ENCODE data around the gene CMTM6. TPM values are rescaled to one million over a fixed set of nuclear protein-coding genes. Genes with fewer than 3 reads are reported as not detected.
A peak's percentile ranks its signal among the peaks of the same experiment; 100 is the strongest.
"Not testable (repeated sequence)": the region's sequence is repeated elsewhere in the genome, so short reads cannot be mapped to it uniquely, and the experiment has no call there.

CMTM6 gene, protein sequence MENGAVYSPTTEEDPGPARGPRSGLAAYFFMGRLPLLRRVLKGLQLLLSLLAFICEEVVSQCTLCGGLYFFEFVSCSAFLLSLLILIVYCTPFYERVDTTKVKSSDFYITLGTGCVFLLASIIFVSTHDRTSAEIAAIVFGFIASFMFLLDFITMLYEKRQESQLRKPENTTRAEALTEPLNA
- 100 to 1,000 TPM in 2 of 3 donors, 10 to 100 TPM in 1; 92.6 to 153 (median 114) TPM for polyA plus RNA-seq

DNA sequence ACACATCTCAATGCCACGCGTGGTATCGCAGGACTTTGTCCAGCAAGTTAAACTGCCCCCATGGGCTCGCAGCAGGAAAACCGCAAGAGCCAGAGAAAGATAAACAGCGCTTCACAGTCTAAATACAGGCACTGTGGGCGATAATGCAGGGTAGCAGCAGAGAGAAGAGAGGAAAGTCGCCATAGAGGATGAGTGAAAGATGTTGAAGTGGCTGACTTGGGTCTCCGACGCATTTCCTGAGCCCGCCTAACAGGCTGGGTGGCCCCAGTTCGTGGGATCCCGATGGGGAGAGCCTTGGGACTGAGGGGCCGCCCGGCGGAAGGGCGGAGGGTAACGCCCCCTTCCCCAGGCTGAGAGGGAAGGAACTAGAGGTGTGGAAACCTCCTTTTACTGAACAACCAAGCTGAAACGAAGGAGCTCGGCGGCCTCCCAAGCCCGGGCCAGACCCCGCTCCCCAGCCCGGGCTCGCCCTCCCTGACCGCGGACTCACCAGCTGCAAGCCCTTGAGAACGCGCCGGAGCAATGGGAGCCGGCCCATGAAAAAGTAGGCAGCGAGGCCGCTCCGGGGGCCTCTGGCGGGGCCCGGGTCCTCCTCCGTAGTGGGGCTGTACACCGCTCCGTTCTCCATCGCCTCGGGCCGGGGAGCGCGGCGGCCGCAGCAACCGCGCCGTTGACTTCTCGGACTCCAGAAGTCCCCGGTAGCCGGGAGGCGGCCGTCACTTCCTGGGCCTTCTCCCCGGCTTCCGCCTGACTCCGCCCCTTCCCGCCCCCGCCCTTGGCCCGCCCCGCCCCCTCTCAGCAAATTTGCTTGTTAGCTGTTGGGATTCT, at the start of gene CMTM6:
CMTM6 (minus strand) TSS at position 735 of the 828 bp plus-strand sequence; CDS start at position 628, 107 bp downstream.
- Mint-ChIP-seq H3K27ac (peak within 1 kb of the TSS; percentile 94 to 100 (median 98)), H3K36me3 (peaks cover 0 to 4% (median 0%) of the 10 kb centered on the region in 3 donors), H3K4me3 (peak within 1 kb of the TSS; percentile 89 to 98 (median 96)), H3K4me1 (peaks cover 37 to 51% of the 10 kb centered on the region in 2 donors), H3K27me3 (ENCODE audit: low read depth in 3 of 3) (peaks cover 0 to 9% (median 2%) of the 10 kb centered on the region in 3 donors), H3K9me3 (no peaks in the 10 kb centered on the region)
- peak; percentile 74 to 77 (median 76) for DNase-seq

DNA sequence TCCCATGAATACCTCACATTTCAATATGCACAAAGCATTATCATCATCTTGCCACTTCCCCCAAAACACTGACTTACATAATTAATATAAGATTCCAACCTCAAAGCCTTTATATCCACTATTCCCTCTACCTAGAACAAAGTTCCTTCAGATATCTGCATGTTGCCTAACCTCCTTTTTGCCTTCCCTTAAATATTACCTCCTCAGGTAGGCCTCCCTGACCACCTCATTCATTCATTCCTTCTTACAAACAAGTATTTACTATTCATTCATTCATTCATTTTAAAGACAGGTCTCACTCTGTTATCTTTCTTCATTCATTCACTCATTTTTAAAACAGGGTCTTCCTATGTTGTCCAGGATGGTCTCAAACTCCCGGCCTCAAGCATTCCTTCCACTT, 49.4 kb upstream of the CMTM6 start:
- Mint-ChIP-seq H3K36me3 (no peaks in the 10 kb centered on the region), H3K4me1 (peaks cover 46 to 66% of the 10 kb centered on the region in 2 donors), H3K27ac (peak overlapping the region in 3 of 6 donors; percentile 10 to 63 (median 51)), H3K27me3 (ENCODE audit: low read depth in 3 of 3) (no peaks in the 10 kb centered on the region), H3K9me3 (no peaks in the 10 kb centered on the region), H3K4me3 (no peak overlapping the region)
- DNase-seq, result no peak

DNA sequence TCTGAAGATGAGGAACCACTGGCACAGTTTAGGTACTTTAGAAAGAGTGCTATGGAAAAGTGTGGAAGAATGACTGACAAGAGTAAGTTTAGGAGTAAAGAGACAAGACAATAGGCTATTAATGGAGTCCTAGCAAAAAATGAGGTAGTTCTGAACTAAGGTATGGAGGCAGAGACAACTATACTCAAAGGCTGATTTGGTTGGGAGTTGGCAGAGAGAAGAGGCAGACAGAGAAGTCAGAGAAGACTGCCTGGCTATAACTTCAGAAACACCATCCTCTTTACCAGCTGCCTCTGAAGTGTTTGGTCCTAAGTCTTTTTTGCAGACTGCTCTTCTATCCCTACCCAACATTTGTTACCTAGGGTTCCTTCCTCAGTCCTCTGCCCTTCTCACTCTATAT, 48.8 kb upstream of the CMTM6 start:
- H3K36me3 Mint-ChIP-seq, result no peaks in the 10 kb centered on the region

DNA sequence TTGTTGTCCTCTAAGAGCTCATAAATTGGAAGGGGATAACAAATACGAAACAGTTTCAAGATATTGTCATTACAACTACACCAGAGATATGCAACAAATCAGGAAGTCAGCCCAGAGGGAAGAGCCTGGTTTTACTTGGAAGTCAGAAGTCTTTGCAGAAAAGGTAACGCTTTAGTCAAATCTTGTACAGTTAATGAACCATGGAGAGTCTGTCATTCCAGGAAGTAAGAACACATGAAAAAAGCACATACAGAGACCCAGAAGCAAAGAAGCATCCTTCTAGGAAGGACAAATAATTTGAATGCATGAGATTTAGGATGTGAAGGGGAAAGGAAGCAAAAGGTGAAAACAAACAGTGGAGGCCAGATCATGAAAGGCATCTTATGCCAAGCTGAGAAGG, 48.4 kb upstream of the CMTM6 start:
- H3K9me3 Mint-ChIP-seq, result no peaks in the 10 kb centered on the region
- H3K27me3 Mint-ChIP-seq (ENCODE audit: low read depth in 3 of 3), result no peaks in the 10 kb centered on the region
- H3K4me3 Mint-ChIP-seq, result no peak overlapping the region
- no peak for DNase-seq
- peak overlapping the region in 4 of 6 donors; percentile 1 to 30 (median 7) for H3K27ac Mint-ChIP-seq
- H3K4me1 Mint-ChIP-seq, result peaks cover 46 to 64% of the 10 kb centered on the region in 2 donors
- no peaks in the 10 kb centered on the region for H3K36me3 Mint-ChIP-seq

More for the DNA sequence above, 48.8 kb upstream of the CMTM6 start:
- H3K4me3 Mint-ChIP-seq, result no peak overlapping the region
- DNase-seq, result no peak
- H3K4me1 Mint-ChIP-seq, result peaks cover 44 to 64% of the 10 kb centered on the region in 2 donors
- H3K27me3 Mint-ChIP-seq (ENCODE audit: low read depth in 3 of 3), result no peaks in the 10 kb centered on the region
- no peaks in the 10 kb centered on the region for H3K9me3 Mint-ChIP-seq
- H3K27ac Mint-ChIP-seq, result peak overlapping the region in 3 of 6 donors; percentile 8 to 63 (median 10)

DNA sequence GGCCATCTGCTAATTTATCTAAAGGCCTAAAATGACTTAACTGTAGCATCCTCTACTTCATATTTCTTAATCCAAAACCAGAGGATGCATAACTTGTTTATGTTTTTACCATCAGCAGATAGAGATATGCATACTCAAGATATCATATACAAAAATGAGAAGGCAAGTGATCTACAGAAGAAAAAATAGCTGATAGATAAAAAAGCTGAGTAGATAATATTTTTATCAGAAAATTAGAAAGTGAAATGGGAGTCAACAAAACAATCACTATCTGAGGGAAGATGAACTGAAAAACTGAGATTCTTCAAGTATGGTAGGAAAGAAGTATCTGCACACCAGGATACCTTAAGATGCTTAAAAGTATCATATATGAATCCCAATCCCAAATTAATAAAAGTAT, 42.7 kb upstream of the CMTM6 start:
- Mint-ChIP-seq H3K27me3 (ENCODE audit: low read depth in 3 of 3) (no peaks in the 10 kb centered on the region), H3K36me3 (peaks cover 0 to 3% (median 0%) of the 10 kb centered on the region in 3 donors), H3K27ac (peak overlapping the region in 1 of 6 donors; percentile 34), H3K4me3 (no peak overlapping the region), H3K9me3 (no peaks in the 10 kb centered on the region), H3K4me1 (peaks cover 17 to 39% of the 10 kb centered on the region in 2 donors)
- DNase-seq, result no peak

DNA sequence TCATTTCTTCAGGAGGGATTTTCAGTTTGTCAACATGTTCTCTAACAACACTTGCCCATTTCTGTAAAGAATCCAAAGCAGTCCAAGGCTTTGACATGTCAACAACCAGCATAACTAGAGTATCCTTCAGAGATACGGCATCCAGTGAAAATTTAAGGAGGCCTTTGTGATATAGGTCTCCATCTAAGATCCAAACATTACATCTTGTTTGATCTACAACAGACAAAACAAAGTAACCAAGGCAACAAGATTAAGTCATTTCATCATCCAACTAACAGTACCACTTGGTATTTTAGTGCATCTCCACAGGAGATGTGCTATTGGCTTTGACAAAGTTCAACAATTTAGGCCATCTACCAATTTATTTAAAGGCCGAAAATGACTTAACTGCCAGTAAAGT, 42.2 kb upstream of the CMTM6 start:
- peak overlapping the region in 4 of 6 donors; percentile 4 to 37 (median 27) for H3K27ac Mint-ChIP-seq
- no peaks in the 10 kb centered on the region for H3K27me3 Mint-ChIP-seq (ENCODE audit: low read depth in 3 of 3)
- peaks cover 17 to 39% of the 10 kb centered on the region in 2 donors for H3K4me1 Mint-ChIP-seq
- H3K36me3 Mint-ChIP-seq, result peaks cover 0 to 3% (median 0%) of the 10 kb centered on the region in 3 donors
- H3K9me3 Mint-ChIP-seq, result no peaks in the 10 kb centered on the region
- no peak overlapping the region for H3K4me3 Mint-ChIP-seq
- DNase-seq, result no peak

DNA sequence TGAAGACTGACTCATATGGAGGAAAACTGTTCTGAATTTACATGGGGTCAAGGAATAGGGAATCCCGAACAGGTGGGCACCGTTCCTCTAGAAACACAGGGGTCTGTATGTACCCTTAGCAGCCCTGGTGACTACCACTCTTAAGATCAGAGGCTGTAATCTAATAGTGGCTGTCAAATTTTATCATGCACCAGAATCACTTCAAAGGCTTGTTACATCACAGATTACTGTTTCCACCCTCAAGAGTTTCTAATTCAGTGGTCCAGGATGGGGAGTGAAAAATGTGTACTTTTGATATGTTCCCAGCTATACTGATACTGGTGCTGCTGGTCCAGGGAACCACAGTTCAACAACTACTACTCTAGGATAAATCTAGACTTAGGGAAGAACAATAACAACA, 40.2 kb upstream of the CMTM6 start:
- Mint-ChIP-seq H3K36me3 (peaks cover 4 to 6% (median 6%) of the 10 kb centered on the region in 3 donors), H3K9me3 (no peaks in the 10 kb centered on the region), H3K27me3 (ENCODE audit: low read depth in 3 of 3) (no peaks in the 10 kb centered on the region), H3K4me1 (peaks cover 13 to 31% of the 10 kb centered on the region in 2 donors), H3K27ac (peak overlapping the region in 2 of 6 donors; percentile 48 to 61), H3K4me3 (no peak overlapping the region)
- no peak for DNase-seq

DNA sequence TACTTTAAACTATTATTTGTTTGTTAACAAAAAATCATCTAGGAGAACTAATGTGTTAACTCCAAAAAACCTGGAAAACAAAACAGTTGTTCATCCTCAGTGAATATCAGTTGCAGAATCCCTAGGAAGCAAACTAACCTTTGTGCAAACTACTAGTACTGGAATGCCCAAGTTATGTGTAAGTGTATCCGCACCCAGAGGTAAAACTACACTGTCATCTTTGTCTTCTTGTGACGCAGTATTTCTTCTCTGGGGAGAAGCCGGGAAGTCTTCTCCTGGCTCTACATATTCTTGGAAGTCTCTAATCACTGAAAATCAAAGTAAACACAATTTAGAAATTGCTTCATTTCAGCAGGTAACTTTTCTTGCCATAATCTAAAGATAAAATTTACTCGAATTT, 38.2 kb upstream of the CMTM6 start:
- Mint-ChIP-seq H3K4me1 (peaks cover 6 to 15% of the 10 kb centered on the region in 2 donors), H3K27ac (no peak overlapping the region), H3K36me3 (peaks cover 6 to 11% (median 7%) of the 10 kb centered on the region in 3 donors), H3K4me3 (no peak overlapping the region), H3K9me3 (no peaks in the 10 kb centered on the region), H3K27me3 (ENCODE audit: low read depth in 3 of 3) (no peaks in the 10 kb centered on the region)
- no peak for DNase-seq

DNA sequence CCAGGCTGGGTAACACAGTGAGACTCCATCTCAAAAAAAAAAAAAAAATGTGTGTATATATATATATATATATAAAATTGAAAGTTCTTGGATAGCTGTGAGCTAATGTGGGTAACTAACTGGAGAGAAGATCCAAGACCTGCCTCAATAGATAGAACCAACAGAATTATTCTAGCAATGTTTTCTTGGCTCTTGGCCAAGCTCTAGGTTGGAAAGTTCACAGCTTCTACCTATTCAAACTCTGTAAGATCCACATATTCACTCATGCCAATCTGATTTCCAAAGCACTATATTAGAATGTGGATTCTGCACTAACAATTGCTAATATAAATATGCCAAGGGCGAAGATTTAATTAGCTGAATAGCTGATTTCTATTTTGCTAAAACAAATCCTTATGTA, 29.8 kb upstream of the CMTM6 start:
- Mint-ChIP-seq H3K4me3 (no peak overlapping the region), H3K4me1 (peaks cover 0 to 1% of the 10 kb centered on the region in 2 donors), H3K27me3 (ENCODE audit: low read depth in 3 of 3) (no peaks in the 10 kb centered on the region), H3K9me3 (no peaks in the 10 kb centered on the region), H3K27ac (no peak overlapping the region), H3K36me3 (peaks cover 0 to 18% (median 16%) of the 10 kb centered on the region in 3 donors)
- no peak for DNase-seq

DNA sequence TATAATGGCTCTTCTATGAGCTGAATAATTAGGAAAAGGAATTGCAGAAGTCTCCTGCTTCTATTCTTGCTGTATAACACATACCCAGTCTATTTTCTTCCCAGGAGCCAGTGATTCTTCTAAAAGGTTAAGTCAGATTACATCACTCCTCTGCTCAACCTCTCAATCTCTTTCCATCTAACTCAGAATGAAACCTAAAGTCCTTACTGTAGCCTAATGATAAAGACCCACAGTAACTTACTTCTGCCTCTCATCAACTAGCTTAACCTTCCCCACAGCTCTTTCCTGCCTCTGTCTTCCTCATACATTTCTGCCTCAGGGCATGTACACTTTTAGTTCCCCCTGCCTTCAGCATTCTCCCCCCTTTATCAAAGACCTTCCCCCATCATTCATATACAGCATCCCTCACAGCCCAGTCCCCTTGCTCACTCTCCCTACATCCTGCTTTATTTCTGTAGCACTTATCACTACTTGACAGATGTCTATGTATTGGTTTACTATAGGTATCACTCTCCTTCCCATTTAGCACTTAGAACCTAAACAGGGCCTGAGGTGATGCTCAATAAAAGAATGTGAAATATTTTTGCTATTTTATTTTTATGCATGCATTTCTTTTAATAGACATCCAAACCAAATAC, 28.5 kb upstream of the CMTM6 start:
- DNase-seq, result no peak
- H3K9me3 Mint-ChIP-seq, result no peaks in the 10 kb centered on the region
- H3K36me3 Mint-ChIP-seq, result peaks cover 0 to 24% (median 17%) of the 10 kb centered on the region in 3 donors
- H3K4me1 Mint-ChIP-seq, result peaks cover 0 to 1% of the 10 kb centered on the region in 2 donors
- H3K27ac Mint-ChIP-seq, result peak overlapping the region in 4 of 6 donors; percentile 1 to 33 (median 3)
- H3K4me3 Mint-ChIP-seq, result no peak overlapping the region
- no peaks in the 10 kb centered on the region for H3K27me3 Mint-ChIP-seq (ENCODE audit: low read depth in 3 of 3)

DNA sequence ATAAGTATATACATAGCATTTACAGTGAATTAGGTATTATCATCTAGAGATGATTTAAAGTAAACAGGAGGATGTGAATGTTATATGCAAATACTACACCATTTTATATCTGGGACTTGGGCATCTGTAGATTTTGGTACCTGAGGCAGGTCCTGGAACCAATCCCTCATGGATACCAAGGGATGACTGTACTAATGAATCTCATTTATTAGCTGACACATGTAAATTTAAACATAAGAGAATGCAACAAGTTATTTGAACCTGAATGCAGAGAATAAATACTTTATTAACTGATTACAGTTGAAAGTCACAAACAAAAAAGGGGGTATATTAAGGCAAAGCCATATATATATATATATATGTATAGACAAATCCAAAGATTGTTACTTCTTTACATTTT, 23.1 kb upstream of the CMTM6 start:
- no peak for DNase-seq
- Mint-ChIP-seq H3K36me3 (peaks cover 8 to 33% (median 23%) of the 10 kb centered on the region in 3 donors), H3K27me3 (ENCODE audit: low read depth in 3 of 3) (no peaks in the 10 kb centered on the region), H3K4me3 (no peak overlapping the region), H3K27ac (no peak overlapping the region), H3K4me1 (no peaks in the 10 kb centered on the region), H3K9me3 (no peaks in the 10 kb centered on the region)

DNA sequence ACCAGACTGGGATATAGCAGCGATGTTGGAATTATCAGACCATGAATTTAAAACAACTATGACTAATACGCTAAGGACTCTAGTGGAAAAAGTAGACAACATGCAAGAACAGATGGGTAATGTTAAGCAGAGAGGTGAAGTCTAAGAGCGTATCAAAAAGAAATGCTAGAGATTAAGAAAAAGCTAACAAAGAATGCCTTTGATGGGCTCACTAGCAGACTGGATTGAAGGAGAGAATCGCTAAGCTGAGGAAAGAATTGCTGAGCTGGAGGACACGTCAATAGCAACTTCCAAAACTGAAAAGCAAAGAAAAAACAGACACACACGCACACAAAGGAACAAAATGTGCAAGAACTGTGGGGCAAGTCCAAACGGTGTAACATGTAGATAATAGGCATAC, 20.0 kb upstream of the CMTM6 start:
- Mint-ChIP-seq H3K27ac (peak overlapping the region in 1 of 6 donors; percentile 10), H3K4me3 (no peak overlapping the region), H3K27me3 (ENCODE audit: low read depth in 3 of 3) (no peaks in the 10 kb centered on the region), H3K36me3 (peaks cover 8 to 33% (median 18%) of the 10 kb centered on the region in 3 donors), H3K9me3 (no peaks in the 10 kb centered on the region), H3K4me1 (no peaks in the 10 kb centered on the region)
- no peak for DNase-seq

DNA sequence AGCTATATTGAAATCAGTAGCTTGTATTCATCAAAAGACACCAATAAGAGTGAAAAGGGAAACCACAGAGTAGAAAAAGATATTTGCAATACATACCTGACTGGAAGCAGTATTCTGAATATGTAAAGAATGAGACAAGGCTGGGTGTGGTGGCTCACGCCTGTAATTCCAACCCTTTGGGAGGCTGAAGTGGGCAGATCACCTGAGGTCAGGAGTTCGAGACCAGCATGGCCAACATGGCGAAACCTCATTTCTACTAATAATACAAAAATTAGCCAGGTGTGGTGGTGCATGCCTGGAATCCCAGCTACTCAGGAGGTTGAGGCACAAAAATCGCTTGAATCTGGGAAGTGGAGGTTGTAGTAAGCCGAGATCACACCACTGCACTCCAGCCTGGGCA, 16.3 kb upstream of the CMTM6 start:
- H3K36me3 Mint-ChIP-seq, result peaks cover 8 to 23% (median 18%) of the 10 kb centered on the region in 3 donors
- not testable (repeated sequence) for DNase-seq; H3K27ac Mint-ChIP-seq; H3K9me3 Mint-ChIP-seq; H3K4me1 Mint-ChIP-seq; H3K4me3 Mint-ChIP-seq; H3K27me3 Mint-ChIP-seq (ENCODE audit: low read depth in 3 of 3)

DNA sequence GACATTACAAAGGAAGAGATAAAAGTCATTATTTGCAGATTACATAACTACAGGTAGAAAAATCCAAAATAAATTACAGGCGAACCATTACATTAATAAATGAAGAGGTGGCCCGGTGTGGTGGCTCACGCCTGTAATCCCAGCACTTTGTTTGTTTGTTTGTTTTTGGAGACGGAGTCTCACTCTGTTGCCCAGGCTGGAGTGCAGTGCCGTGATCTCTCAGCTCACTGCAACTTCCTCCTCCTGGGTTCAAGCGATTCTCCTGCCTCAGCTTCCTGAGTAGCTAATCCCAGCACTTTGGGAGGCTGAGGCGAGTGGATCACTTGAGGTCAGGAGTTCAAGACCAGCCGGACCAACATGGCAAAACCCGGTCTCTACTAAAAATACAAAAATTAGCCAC, 14.1 kb upstream of the CMTM6 start:
- H3K27me3 Mint-ChIP-seq (ENCODE audit: low read depth in 3 of 3); DNase-seq; H3K4me1 Mint-ChIP-seq; H3K9me3 Mint-ChIP-seq: not testable (repeated sequence)
- Mint-ChIP-seq H3K27ac (peak overlapping the region in 2 of 6 donors; percentile 58 to 64), H3K36me3 (peaks cover 0 to 15% (median 10%) of the 10 kb centered on the region in 3 donors), H3K4me3 (peak overlapping the region; percentile 30 to 76 (median 52))
